AML-193 (cell line): ENCODE results near the gene ELAVL3.
A peak's percentile ranks its signal among the peaks of the same experiment; 100 is the strongest.
"Not testable (repeated sequence)": the region's sequence is repeated elsewhere in the genome, so short reads cannot be mapped to it uniquely, and the experiment has no call there.

Experiments used
- DNase-seq, 2 experiments: peaks; one replicate each; lab custom pipeline; 2025; lab: John Stamatoyannopoulos, UW

The ELAVL3 gene

GRCh38 chr19:11435833-11436313 lies 45.0 kb downstream of the ELAVL3 start:
- DNase-seq = peak in 1 of 2 experiments; percentile 31

GRCh38 chr19:11435057-11435832 lies 45.6 kb downstream of the ELAVL3 start, which contains the start of the genes ODAD3 and PRKCSH:
TSS of gene ODAD3 (minus strand) at chr19:11435121. CDS start at chr19:11435016, 105 bp downstream.
TSS of gene PRKCSH (plus strand) at chr19:11435635. CDS start at chr19:11436118, 483 bp downstream.
- peak; percentile 99 for DNase-seq

- no peak for DNase-seq
These were observed 46.2 kb downstream of the ELAVL3 start for GRCh38 chr19:11434703-11435056.

GRCh38 chr19:11433526-11433925 lies 47.3 kb downstream of the ELAVL3 start:
- DNase-seq = not testable (repeated sequence)

GRCh38 chr19:11426656-11427055 lies 54.2 kb downstream of the ELAVL3 start:
- DNase-seq = no peak

- no peak for DNase-seq
These were observed 55.0 kb downstream of the ELAVL3 start for GRCh38 chr19:11425719-11426457.

GRCh38 chr19:11423791-11424181 lies 57.1 kb downstream of the ELAVL3 start:
- no peak for DNase-seq

- no peak for DNase-seq
These were observed 57.6 kb downstream of the ELAVL3 start for GRCh38 chr19:11423164-11423790.

- no peak for DNase-seq
These were observed 58.4 kb downstream of the ELAVL3 start for GRCh38 chr19:11422163-11423065.

GRCh38 chr19:11421371-11422098 lies 59.3 kb downstream of the ELAVL3 start:
- no peak for DNase-seq

- DNase-seq = no peak
These were observed 60.1 kb downstream of the ELAVL3 start for GRCh38 chr19:11420429-11421370.

- DNase-seq = no peak
These were observed 62.0 kb downstream of the ELAVL3 start, which contains the start of gene RGL3 for GRCh38 chr19:11418549-11419506. TSS of gene RGL3 (minus strand) at chr19:11419314. CDS start at chr19:11419278, 36 bp downstream.

GRCh38 chr19:11418094-11418548 lies 62.7 kb downstream of the ELAVL3 start:
- DNase-seq = no peak

GRCh38 chr19:11416346-11417052 lies 64.3 kb downstream of the ELAVL3 start:
- DNase-seq = no peak

GRCh38 chr19:11414544-11414943 lies 66.3 kb downstream of the ELAVL3 start:
- no peak for DNase-seq

- DNase-seq = no peak
These were observed 70.2 kb downstream of the ELAVL3 start for GRCh38 chr19:11410682-11411081.

GRCh38 chr19:11408591-11408990 lies 72.3 kb downstream of the ELAVL3 start:
- DNase-seq = no peak
